NCI-H2227 (cell line): ENCODE measurements around the gene CLDND2.
A peak's percentile ranks its signal among the peaks of the same experiment; 100 is the strongest.

Experiments
- DNase-seq: peaks from one replicate; lab custom pipeline; 2025; ENCODE audit not compliant: unreplicated experiment; lab: John Stamatoyannopoulos, UW

CLDND2 gene

GRCh38 chr19:51354742-51355148 is 14.1 kb downstream of the CLDND2 start:
- DNase-seq, result peak; percentile 80

- peak; percentile 18 for DNase-seq
Observed at GRCh38 chr19:51354103-51354741, 14.6 kb downstream of the CLDND2 start.

GRCh38 chr19:51352783-51353360 is 15.9 kb downstream of the CLDND2 start:
- no peak for DNase-seq

- no peak for DNase-seq
Observed at GRCh38 chr19:51351266-51351990, 17.4 kb downstream of the CLDND2 start.

DNA sequence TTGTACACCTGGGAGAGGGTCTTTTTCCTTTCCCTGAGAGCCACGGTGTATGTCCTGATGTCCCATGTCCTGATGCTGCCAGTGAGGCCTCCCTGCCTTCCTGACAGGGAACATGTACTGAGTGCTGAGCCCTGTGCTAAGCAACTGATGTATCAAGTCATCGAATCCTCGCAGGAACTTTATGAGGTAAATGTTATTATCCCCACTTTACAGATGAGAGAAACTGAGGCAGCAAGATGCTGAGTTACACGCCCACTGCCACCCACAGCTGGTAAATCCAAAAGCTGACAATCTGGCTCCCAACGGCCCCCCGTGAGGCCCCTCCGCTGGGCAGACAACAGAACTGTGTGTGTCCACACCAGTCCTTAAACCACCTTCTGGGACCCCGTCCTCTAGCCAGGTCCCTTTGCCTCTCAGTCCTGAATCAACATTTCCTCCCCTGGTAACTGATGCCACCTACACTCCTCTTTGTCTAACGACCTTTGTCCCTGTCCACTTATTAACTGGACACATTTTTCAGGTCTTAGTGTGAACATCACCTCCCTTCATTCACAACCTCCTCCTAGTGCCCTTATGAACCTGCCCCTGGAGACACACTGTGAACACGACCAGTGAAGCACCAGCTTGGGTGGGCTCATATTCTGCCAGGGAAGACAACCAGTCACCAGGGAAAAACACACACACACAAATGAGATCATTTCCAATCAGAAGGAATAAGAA is 21.4 kb downstream of the CLDND2 start:
- DNase-seq, result no peak

DNA sequence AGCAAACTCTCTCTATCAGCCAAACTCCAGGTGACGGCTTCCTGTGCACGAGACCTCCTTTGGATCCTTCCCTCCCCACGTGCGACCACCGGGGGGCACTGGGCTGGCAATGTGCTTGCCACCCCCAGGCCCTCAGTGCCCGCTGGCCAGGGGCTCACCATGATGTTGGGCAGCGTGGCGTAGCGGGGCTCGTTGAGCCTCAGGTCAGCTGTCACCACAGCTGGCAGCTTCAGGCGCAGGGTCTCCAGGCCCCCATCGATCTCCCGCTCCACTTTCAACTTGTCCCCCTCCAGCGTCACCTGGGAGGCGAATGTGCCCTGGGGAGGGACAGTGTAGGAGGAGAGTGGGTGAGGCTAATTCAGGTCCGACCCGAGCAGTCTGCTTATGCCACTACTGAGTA is 22.1 kb downstream of the CLDND2 start:
- DNase-seq, result no peak

GRCh38 chr19:51345076-51345620 is 23.7 kb downstream of the CLDND2 start:
- DNase-seq, result no peak

DNA sequence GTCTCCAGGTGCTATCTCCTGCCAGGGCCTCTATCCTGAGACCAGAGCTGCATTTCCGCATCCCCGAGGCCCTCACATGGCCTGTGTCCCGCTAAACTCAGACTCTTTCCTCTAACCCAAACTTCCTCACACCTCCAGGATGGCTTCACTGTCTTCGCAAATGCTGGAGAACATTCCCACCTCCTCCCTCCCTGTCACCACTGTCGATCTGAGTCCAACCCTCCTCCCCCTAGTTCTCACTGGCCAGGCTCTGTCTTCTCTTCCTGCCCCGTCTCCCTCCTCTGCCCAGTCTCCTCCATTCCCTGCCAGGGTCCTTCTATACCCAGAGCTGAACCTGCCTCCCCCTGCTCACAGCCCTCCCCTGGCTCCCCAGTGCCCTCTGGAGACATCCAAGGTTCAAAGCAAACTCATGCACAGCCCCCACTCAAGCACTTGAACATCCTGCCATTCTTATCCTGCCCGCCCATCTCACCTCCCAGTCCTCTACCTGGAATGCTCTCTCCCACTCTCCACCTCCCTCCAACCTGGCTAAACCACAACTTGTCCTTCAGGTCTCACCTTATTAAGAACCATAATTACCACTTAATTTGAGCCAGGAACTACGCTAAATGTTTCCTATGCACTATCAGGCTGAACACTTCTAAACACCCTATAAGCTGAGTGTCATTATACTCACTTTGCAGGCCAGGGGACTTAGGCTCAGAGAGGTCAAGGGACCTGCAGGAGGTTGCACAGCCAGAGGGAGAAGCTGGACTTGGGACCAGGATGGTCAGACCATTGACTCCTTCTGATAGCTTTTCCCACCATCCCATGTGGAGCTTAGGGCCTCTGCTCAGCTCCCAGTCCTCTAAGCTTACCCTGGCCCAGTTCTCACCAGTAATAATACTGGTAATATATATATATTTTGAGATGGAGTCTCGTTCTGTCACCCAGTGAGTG is 25.9 kb downstream of the CLDND2 start:
- no peak for DNase-seq

DNA sequence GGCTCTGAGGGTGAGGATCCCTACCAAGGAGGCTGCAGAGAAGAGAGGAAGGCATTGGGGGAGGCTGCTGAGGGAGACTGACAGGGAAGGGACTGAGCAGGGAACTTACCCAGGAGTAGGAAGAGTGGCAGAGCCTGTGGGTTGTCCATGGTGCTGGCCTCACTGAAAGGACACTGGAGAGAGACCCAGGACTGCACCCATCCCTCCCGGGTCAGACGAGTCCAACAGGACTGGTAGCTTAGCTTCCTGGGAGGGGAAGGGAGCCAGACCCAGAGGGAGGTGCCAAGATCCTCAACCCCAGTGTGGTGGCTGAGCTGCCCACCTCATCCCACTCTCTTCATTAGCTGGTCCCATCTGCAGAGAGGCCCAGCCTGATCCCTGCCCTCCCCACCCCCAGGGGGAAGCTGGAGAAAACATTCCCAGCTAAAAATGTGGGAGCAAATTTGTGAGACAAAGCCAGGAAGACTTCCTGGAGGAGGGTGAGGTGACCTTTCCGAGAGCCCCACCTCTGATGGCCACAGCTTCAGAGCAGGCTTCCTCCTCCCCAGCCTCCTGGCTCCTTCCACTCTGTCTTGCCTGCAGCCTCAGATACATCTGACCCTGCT is 26.7 kb downstream of the CLDND2 start, which contains the start of gene VSIG10L:
VSIG10L (minus strand) TSS at position 164 of the 605 bp plus-strand sequence; CDS start at position 149, 15 bp downstream.
- DNase-seq, result no peak

DNA sequence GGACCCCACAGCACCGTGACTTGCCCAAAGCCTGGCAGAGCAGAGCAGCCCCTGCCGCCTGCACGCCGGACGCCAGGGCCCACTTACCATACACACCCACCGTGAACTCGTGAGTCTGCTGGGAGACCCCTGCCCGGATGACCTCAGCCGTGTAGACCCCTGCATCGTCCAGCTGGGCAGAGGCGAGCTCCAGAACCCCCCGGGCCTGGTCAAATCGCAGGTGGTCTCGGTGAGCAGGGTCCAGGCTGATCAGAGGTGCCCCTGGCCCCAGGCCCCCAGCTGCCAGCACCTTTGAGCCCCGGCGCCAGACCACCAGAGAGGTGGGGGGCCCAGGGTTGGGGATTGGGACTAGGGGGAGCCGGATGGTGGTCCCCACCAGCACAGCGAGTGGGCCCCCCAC is 27.7 kb downstream of the CLDND2 start:
- no peak for DNase-seq

DNA sequence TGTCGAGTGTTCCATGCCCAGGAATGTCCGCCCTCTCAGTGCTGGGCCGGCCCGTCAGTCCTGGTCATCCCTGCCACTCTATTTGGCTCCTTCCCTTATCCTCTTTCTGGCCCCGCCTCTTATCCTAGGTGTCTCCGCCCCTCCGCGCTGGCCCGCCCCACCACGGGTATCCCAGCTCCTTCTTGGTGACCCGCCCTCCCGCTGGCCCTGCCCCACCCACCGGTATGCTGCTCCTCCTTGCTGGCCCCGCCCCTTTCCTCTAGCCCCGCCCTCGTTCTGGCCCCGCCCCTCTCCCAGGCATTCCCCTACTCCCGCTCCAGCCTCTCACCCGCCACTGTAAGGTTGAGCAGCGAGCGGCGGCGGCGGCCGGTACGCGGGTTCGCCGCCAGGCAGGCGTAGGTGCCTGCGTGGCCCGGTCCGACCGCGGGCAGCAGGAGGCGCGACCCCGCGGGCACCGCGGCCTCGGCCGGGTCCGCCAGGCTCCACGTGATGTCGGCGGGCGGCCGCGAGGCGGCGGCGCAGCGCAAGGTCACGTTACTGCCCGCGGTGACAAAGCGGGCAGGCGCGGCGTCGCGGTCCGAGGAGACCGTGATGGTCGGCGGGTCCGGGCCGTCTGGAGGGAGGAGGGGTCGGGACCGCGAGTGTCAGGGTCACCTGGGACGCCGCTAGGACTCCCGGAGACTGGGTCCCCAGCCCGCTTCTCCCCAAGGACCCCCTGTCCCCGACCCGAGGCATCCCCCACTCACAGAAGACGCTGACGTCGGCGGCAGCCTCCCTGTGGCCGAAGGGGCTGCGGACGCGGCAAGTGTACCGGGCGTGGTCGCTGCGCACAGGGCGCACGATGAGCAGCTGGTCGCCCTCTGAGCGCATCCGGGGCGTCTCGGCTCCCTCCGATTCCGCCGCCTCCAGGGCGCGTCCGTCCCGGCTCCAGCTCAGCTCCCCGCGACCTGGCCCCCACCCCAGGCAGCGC is 28.8 kb downstream of the CLDND2 start:
- peak; percentile 91 for DNase-seq

DNA sequence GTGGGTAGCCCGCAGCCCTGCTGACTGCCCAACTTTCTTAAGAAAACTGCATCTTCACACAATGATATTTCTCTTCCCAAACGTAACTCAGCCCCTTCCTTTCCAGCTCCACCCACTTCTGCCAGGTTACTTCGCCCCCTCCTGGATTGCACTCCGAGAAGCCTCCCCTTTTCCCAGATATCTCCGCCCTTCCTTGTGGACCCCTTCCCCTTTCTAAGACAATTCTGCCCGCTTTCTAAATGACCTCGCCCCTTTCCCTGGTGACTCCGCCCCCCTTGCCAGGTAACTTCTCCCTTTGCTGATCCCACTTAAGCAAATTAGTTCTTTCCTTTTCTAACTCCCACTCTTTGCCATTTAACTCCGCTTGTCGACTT is 29.5 kb downstream of the CLDND2 start:
- peak; percentile 74 for DNase-seq

GRCh38 chr19:51338563-51339312 is 30.1 kb downstream of the CLDND2 start:
- DNase-seq, result peak; percentile 83

GRCh38 chr19:51337861-51338562 is 30.8 kb downstream of the CLDND2 start:
- DNase-seq, result no peak

GRCh38 chr19:51337141-51337860 is 31.5 kb downstream of the CLDND2 start:
- no peak for DNase-seq

DNA sequence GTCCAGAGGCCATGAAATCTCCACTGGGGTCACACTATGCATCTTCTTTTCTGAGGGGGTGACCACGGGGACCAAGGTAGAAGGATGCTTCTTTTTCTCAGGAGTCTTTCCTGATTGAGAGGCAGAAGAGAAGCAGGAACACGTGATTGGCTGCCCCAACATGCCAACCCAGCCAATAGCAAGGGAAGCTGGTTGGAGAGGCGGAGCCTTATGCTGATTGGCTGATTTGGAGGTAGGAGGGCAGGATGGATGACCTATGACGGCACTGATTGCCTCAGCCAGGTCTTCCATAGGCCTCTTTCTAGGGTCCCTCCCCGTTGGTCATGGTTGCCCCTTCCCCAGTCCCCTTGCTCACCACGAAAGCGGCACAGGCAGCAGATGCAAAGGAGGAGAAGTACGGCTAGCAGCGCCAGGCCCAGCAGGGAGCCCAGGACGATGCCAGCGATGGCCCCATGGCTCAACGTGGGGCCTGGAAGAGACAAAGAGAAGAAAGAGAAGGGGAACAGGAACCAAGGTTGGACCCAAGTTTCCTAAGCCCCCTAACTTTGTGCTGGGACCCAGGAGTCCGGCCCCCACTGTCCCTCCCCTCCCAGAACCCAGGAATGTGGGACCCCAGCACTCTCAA is 34.9 kb downstream of the CLDND2 start:
- no peak for DNase-seq
